Left hindlimb (tissue), 1 donor: ENCODE data around the gene LRP5.
"Not testable (repeated sequence)": the region's sequence is repeated elsewhere in the genome, so short reads cannot be mapped to it uniquely, and the experiment has no call there.

ENCODE experiments used
- DNase-seq: peaks from one replicate; pipeline ENCODE4 v3.0.0-alpha.2; 2018

Gene LRP5

GRCh38 chr11:68446046-68446725, 133.8 kb downstream of the LRP5 start:
- DNase-seq: no peak

- peak; percentile 78 for DNase-seq
Measured at GRCh38 chr11:68447015-68447801, 134.8 kb downstream of the LRP5 start.

- DNase-seq: not testable (repeated sequence)
Measured at GRCh38 chr11:68447914-68448313, 135.5 kb downstream of the LRP5 start.

DNA sequence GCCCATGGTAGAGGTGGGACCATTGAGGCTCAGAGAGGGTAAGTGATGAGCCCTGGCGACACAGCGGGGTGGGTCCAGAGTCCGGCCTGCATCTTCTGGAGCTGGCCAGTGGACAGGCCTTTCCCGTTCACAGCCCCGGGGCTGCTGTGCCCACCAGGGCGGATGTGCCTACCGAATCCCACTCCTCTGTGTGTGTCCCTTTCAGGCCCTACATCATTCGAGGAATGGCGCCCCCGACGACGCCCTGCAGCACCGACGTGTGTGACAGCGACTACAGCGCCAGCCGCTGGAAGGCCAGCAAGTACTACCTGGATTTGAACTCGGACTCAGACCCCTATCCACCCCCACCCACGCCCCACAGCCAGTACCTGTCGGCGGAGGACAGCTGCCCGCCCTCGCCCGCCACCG, 136.2 kb downstream of the LRP5 start:
- no peak for DNase-seq

GRCh38 chr11:68449951-68450350, 137.6 kb downstream of the LRP5 start:
- no peak for DNase-seq

DNA sequence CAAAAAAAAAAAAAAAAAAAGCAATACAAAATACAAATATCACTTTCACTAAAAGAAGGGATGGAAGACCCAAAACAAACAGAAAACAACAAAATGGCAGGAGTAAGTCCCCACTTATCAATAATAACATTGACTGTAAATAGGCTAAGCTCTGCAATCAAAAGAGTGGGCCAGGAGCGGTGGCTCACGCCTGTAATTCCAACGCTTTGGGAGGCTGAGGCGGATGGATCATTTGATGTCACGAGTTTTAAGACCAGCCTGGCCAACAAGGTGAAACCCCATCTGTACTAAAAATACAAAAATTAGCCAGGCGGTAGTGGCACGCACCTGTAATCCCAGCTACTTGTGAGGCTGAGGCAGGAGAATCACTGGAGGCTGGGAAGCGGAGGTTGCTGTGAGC, 138.3 kb downstream of the LRP5 start:
- DNase-seq: no peak

GRCh38 chr11:68454767-68455166, 142.4 kb downstream of the LRP5 start:
- DNase-seq: no peak

GRCh38 chr11:68455485-68455884, 143.1 kb downstream of the LRP5 start:
- DNase-seq: no peak

DNA sequence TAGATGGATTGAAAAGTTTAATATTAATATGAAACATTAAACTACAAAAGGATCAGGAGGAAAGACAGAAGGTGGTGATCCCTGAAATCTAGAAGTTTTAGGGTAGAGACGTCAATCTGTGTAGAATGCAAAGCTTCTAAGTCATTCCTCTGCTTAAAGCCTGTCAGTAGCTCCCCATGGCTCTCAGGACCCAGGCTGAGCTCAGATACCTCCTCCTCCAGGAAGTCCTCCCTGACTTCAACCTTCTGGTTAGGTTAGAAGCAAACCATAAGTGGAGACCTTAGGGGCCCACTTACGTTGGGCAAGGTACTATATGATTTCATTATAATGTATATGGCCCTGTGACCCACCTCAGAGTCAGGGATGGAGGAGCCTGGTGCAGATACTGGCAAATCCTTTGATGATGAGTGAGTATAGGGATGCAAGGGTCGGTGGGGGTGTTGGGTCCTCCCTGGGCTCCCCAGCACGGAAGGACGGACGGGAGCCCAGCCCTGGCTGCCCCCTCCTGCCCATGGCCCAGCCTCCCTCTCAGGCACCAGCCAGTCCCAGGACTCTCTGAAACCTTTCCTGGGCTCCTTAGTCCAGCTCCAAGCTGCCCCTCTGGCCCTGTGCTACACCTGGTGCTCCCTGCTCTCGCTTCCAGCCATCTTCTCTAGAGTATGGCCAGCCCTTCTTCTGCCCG, 145.0 kb downstream of the LRP5 start:
- DNase-seq: no peak

DNA sequence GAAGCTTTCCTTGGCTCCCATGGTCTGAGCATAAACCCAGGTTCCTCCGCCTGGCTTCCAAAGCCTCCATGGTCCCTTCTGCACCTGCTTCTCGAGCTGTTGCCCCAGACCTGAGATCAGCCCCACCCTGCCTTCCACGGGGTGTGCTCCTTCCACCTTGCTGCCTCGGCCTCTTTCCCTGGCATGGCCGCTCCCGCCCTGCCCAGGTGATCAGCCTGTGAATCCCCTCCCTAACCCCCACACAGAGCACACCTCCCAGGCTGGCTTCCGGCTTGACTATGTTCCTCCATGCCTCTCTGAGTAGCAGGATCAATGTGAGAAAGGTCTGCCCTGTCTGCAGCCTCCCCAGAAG, 145.5 kb downstream of the LRP5 start:
- no peak for DNase-seq

GRCh38 chr11:68458340-68458739, 145.9 kb downstream of the LRP5 start:
- not testable (repeated sequence) for DNase-seq

GRCh38 chr11:68459886-68460740, 147.7 kb downstream of the LRP5 start:
- peak; percentile 99 for DNase-seq

- no peak for DNase-seq
Measured at GRCh38 chr11:68460741-68461574, 148.6 kb downstream of the LRP5 start, which contains the start of gene PPP6R3. Gene PPP6R3, plus strand, starts transcription at chr11:68460752. Its CDS starts 76,913 bp downstream, at chr11:68537665.

DNA sequence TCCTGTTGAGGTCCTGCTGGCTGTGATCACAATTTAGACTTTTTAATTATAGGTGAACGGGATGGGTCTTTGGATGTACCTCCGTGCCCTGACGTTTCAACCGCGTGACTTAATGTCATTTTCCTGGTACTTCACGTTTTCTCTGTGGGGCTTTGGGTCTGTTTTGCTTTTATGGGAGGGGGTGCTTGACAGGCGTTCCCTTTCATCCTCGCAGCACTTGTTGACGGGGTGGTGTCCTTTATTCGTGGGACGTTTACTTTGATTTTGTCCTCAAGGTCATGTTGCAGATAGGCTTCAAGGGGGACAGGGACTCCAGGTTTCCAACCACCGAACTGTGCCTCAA, 149.2 kb downstream of the LRP5 start:
- no peak for DNase-seq

- no peak for DNase-seq
Measured at GRCh38 chr11:68463714-68464113, 151.3 kb downstream of the LRP5 start.

- no peak for DNase-seq
Measured at GRCh38 chr11:68467201-68467834, 154.9 kb downstream of the LRP5 start.

DNA sequence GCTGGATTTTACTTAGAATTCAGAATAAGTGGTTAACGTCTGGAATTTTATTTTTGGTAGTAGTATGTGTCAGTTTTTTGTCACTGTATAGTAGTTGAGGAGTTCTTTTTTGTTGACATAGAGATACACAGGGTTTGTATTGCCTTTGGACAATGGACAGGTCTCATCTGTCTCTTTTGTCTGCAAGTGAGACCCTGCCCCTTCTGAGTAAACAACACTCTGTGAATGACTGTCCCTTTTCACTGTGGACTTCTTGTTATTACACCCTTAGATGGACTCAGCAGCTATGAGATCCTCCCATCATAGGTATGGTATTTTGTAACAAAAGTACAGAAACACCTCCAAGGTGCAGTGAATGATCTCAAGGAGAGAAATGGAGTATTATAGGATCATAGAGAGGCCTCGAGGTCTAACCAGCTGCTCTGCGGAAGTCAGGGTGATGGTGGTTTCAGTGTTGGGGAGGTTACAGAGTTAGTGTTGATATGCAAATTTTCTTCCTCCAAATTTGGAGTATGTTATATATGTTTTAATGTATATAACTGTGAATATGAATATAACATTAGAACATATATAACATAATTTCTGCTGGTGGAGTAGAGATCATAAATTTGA, 155.9 kb downstream of the LRP5 start:
- no peak for DNase-seq

DNA sequence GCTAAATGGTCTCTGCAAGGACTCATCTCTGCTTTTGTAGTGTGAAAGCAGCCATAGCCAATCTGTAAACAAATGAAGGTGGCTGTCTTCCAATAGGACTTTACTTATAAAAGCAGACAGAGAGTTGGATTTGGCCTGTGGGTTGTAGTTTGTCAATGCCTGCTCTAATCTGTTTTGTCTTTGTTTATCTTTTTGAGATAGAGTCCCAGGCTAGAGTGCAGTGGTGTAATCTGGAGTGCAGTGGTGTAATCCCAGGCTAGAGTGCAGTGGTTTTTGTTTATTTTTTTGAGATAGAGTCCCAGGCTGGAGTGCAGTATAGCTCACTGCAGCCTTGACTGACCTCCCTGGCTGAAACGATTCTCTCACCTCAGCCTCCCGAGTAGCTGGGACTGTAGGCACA, 156.7 kb downstream of the LRP5 start:
- no peak for DNase-seq

- no peak for DNase-seq
Measured at GRCh38 chr11:68469642-68470041, 157.3 kb downstream of the LRP5 start.

- DNase-seq: no peak
Measured at GRCh38 chr11:68470304-68470811, 158.0 kb downstream of the LRP5 start.
